Stimulated activated effector memory CD8-positive, alpha-beta T cell treated with anti-CD3 and anti-CD28 coated beads, Interleukin-12 subunit alpha, Interleukin-12 subunit beta, amount 100 ng/mL, for 72 hours (primary cell): ENCODE measurements around the gene RWDD3.
A peak's percentile ranks its signal among the peaks of the same experiment; 100 is the strongest.

ENCODE experiments used
- ATAC-seq: fragments of 150-1000 bp; cut with Tn5 transposase; 2 replicates; pipeline ENCODE4 v1.10.0; 2021
- DNase-seq, 2 donors: peaks; one replicate each; pipeline ENCODE4 v3.0.0; 2021 to 2022; ENCODE audit warnings: low spot score in 2 of 2
- H3K27ac Mint-ChIP-seq: one replicate; pipeline ENCODE4 v1.8.0; 2022; ENCODE audit warnings: mild to moderate bottlenecking, mixed read lengths
- H3K36me3 Mint-ChIP-seq: one replicate; pipeline ENCODE4 v1.8.0; 2022; ENCODE audit warnings: mild to moderate bottlenecking, mixed read lengths
- H3K4me1 Mint-ChIP-seq: one replicate; pipeline ENCODE4 v1.8.0; 2022; ENCODE audit warnings: mixed read lengths
- H3K4me3 Mint-ChIP-seq: one replicate; pipeline ENCODE4 v1.8.0; 2022; ENCODE audit warnings: mild to moderate bottlenecking, mixed read lengths
- H3K9me3 Mint-ChIP-seq: one replicate; pipeline ENCODE4 v1.8.0; 2022; ENCODE audit warnings: mixed read lengths

RWDD3 gene

GRCh38 chr1:95221306-95221705 lies 12.7 kb upstream of the RWDD3 start:
- H3K4me3 Mint-ChIP-seq: no peak overlapping the region
- DNase-seq (no peak), ATAC-seq (no peak)
- H3K36me3 Mint-ChIP-seq: no peaks in the 10 kb centered on the region
- no peak overlapping the region for H3K27ac Mint-ChIP-seq
- no peaks in the 10 kb centered on the region for H3K4me1 Mint-ChIP-seq
- H3K9me3 Mint-ChIP-seq: no peaks in the 10 kb centered on the region

GRCh38 chr1:95222629-95223028 lies 11.4 kb upstream of the RWDD3 start:
- no peak overlapping the region for H3K27ac Mint-ChIP-seq
- H3K4me1 Mint-ChIP-seq: no peaks in the 10 kb centered on the region
- H3K9me3 Mint-ChIP-seq: no peaks in the 10 kb centered on the region
- no peak overlapping the region for H3K4me3 Mint-ChIP-seq
- DNase-seq: no peak
- ATAC-seq: no peak
- H3K36me3 Mint-ChIP-seq: no peaks in the 10 kb centered on the region

- Mint-ChIP-seq H3K9me3 (no peaks in the 10 kb centered on the region), H3K36me3 (no peaks in the 10 kb centered on the region), H3K4me1 (no peaks in the 10 kb centered on the region), H3K27ac (no peak overlapping the region), H3K4me3 (no peak overlapping the region)
- ATAC-seq: no peak
- no peak for DNase-seq
Observed at GRCh38 chr1:95223110-95223509, 10.9 kb upstream of the RWDD3 start.

- Mint-ChIP-seq H3K36me3 (no peaks in the 10 kb centered on the region), H3K4me1 (no peaks in the 10 kb centered on the region), H3K9me3 (no peaks in the 10 kb centered on the region), H3K4me3 (no peak overlapping the region), H3K27ac (no peak overlapping the region)
- DNase-seq (no peak), ATAC-seq (no peak)
Observed at GRCh38 chr1:95226781-95227660, 7.0 kb upstream of the RWDD3 start.

- H3K4me3 Mint-ChIP-seq: no peak overlapping the region
- peaks cover 9% of the 10 kb centered on the region for H3K4me1 Mint-ChIP-seq
- no peaks in the 10 kb centered on the region for H3K9me3 Mint-ChIP-seq
- DNase-seq (no peak), ATAC-seq (no peak)
- no peaks in the 10 kb centered on the region for H3K36me3 Mint-ChIP-seq
- no peak overlapping the region for H3K27ac Mint-ChIP-seq
Observed at GRCh38 chr1:95229037-95229436, 5.0 kb upstream of the RWDD3 start.

GRCh38 chr1:95229706-95230105 lies 4.3 kb upstream of the RWDD3 start:
- Mint-ChIP-seq H3K4me3 (no peak overlapping the region), H3K9me3 (no peaks in the 10 kb centered on the region), H3K27ac (no peak overlapping the region), H3K4me1 (peaks cover 12% of the 10 kb centered on the region), H3K36me3 (no peaks in the 10 kb centered on the region)
- DNase-seq (no peak), ATAC-seq (no peak)

- H3K27ac Mint-ChIP-seq: no peak overlapping the region
- DNase-seq (no peak), ATAC-seq (no peak)
- H3K9me3 Mint-ChIP-seq: no peaks in the 10 kb centered on the region
- no peaks in the 10 kb centered on the region for H3K36me3 Mint-ChIP-seq
- no peak overlapping the region for H3K4me3 Mint-ChIP-seq
- H3K4me1 Mint-ChIP-seq: peaks cover 13% of the 10 kb centered on the region
Observed at GRCh38 chr1:95230256-95230655, 3.8 kb upstream of the RWDD3 start.

- Mint-ChIP-seq H3K4me1 (peaks cover 13% of the 10 kb centered on the region), H3K9me3 (no peaks in the 10 kb centered on the region), H3K4me3 (no peak overlapping the region), H3K27ac (no peak overlapping the region), H3K36me3 (no peaks in the 10 kb centered on the region)
- ATAC-seq (no peak), DNase-seq (no peak)
Observed at GRCh38 chr1:95230768-95231191, 3.2 kb upstream of the RWDD3 start.

GRCh38 chr1:95232646-95233318 lies 1.2 kb upstream of the RWDD3 start:
- Mint-ChIP-seq H3K9me3 (no peaks in the 10 kb centered on the region), H3K27ac (peak overlapping the region; percentile 91), H3K4me1 (peaks cover 21% of the 10 kb centered on the region), H3K36me3 (no peaks in the 10 kb centered on the region), H3K4me3 (peak overlapping the region; percentile 85)
- no peak for ATAC-seq
- DNase-seq: no peak

- Mint-ChIP-seq H3K27ac (peak overlapping the region; percentile 91), H3K4me1 (peaks cover 22% of the 10 kb centered on the region)
Observed at GRCh38 chr1:95233319-95233736, 682 bp upstream of the RWDD3 start.

GRCh38 chr1:95236784-95237575 lies 3.0 kb downstream of the RWDD3 start:
- Mint-ChIP-seq H3K4me3 (no peak overlapping the region), H3K9me3 (peaks cover 4% of the 10 kb centered on the region), H3K36me3 (no peaks in the 10 kb centered on the region), H3K27ac (peak overlapping the region; percentile 17), H3K4me1 (peaks cover 41% of the 10 kb centered on the region)
- no peak for DNase-seq
- no peak for ATAC-seq

More at GRCh38 chr1:95233319-95233736, 682 bp upstream of the RWDD3 start:
- H3K4me3 Mint-ChIP-seq: peak overlapping the region; percentile 85
- no peaks in the 10 kb centered on the region for H3K36me3 Mint-ChIP-seq
- H3K9me3 Mint-ChIP-seq: no peaks in the 10 kb centered on the region
- DNase-seq: peak in 1 of 2 donors; percentile 2
- no peak for ATAC-seq

- no peak overlapping the region for H3K4me3 Mint-ChIP-seq
- DNase-seq (no peak), ATAC-seq (no peak)
- no peak overlapping the region for H3K27ac Mint-ChIP-seq
- H3K36me3 Mint-ChIP-seq: peaks cover 8% of the 10 kb centered on the region
- peaks cover 43% of the 10 kb centered on the region for H3K4me1 Mint-ChIP-seq
- H3K9me3 Mint-ChIP-seq: peaks cover 4% of the 10 kb centered on the region
Observed at GRCh38 chr1:95237981-95238703, 4.1 kb downstream of the RWDD3 start.

- ATAC-seq (no peak), DNase-seq (no peak)
- no peak overlapping the region for H3K27ac Mint-ChIP-seq
- H3K4me1 Mint-ChIP-seq: peaks cover 14% of the 10 kb centered on the region
- H3K4me3 Mint-ChIP-seq: no peak overlapping the region
- H3K36me3 Mint-ChIP-seq: peaks cover 43% of the 10 kb centered on the region
- peaks cover 4% of the 10 kb centered on the region for H3K9me3 Mint-ChIP-seq
Observed at GRCh38 chr1:95245029-95245428, 11.0 kb downstream of the RWDD3 start.

- peaks cover 5% of the 10 kb centered on the region for H3K4me1 Mint-ChIP-seq
- no peak for DNase-seq
- no peak for ATAC-seq
- no peak overlapping the region for H3K27ac Mint-ChIP-seq
- peaks cover 43% of the 10 kb centered on the region for H3K36me3 Mint-ChIP-seq
- H3K4me3 Mint-ChIP-seq: no peak overlapping the region
- no peaks in the 10 kb centered on the region for H3K9me3 Mint-ChIP-seq
Observed at GRCh38 chr1:95246511-95246910, 12.5 kb downstream of the RWDD3 start.

GRCh38 chr1:95247607-95248006 lies 13.6 kb downstream of the RWDD3 start:
- no peak for DNase-seq

More at GRCh38 chr1:95247607-95248006, 13.6 kb downstream of the RWDD3 start:
- H3K27ac Mint-ChIP-seq: no peak overlapping the region
- ATAC-seq: no peak
- H3K4me3 Mint-ChIP-seq: no peak overlapping the region
- H3K4me1 Mint-ChIP-seq: peaks cover 5% of the 10 kb centered on the region
- H3K9me3 Mint-ChIP-seq: no peaks in the 10 kb centered on the region
- peaks cover 44% of the 10 kb centered on the region for H3K36me3 Mint-ChIP-seq
